IPS-15b (cell line): ENCODE results near the gene LDAH.

Experiments
- H3K27me3 ChIP-seq: one replicate; pipeline ENCODE4 v1.6.1; 2013; ENCODE audit warnings: low read length; ENCODE audit not compliant: control insufficient read depth, insufficient read depth
- H3K36me3 ChIP-seq: one replicate; pipeline ENCODE4 v1.6.1; 2013; ENCODE audit warnings: low read length; ENCODE audit not compliant: control insufficient read depth, insufficient read depth
- H3K4me1 ChIP-seq: one replicate; pipeline ENCODE4 v1.6.1; 2013; ENCODE audit warnings: mild to moderate bottlenecking, low read length; ENCODE audit not compliant: control insufficient read depth, insufficient read depth
- H3K4me3 ChIP-seq: one replicate; pipeline ENCODE4 v1.5.1; 2013; ENCODE audit warnings: low read depth, low read length
- H3K9ac ChIP-seq: one replicate; pipeline ENCODE4 v1.6.1; 2013; ENCODE audit warnings: low read depth, mild to moderate bottlenecking, low read length
- H3K9me3 ChIP-seq: one replicate; pipeline ENCODE4 v1.6.1; 2013; ENCODE audit warnings: mild to moderate bottlenecking, low read length; ENCODE audit not compliant: control insufficient read depth, insufficient read depth

Gene LDAH

GRCh38 chr2:20635113-20635510, 187.8 kb downstream of the LDAH start:
- Histone ChIP-seq H3K4me1 (peaks cover 5% of the 10 kb centered on the region), H3K9me3 (no peaks in the 10 kb centered on the region), H3K4me3 (no peak overlapping the region), H3K27me3 (no peaks in the 10 kb centered on the region), H3K36me3 (no peaks in the 10 kb centered on the region), H3K9ac (no peak overlapping the region)

GRCh38 chr2:20634507-20635112, 188.3 kb downstream of the LDAH start:
- Histone ChIP-seq H3K27me3 (no peaks in the 10 kb centered on the region), H3K9me3 (no peaks in the 10 kb centered on the region), H3K9ac (no peak overlapping the region), H3K4me3 (no peak overlapping the region), H3K36me3 (no peaks in the 10 kb centered on the region), H3K4me1 (peaks cover 5% of the 10 kb centered on the region)
